ENCODE results near the gene NINL.

DNA sequence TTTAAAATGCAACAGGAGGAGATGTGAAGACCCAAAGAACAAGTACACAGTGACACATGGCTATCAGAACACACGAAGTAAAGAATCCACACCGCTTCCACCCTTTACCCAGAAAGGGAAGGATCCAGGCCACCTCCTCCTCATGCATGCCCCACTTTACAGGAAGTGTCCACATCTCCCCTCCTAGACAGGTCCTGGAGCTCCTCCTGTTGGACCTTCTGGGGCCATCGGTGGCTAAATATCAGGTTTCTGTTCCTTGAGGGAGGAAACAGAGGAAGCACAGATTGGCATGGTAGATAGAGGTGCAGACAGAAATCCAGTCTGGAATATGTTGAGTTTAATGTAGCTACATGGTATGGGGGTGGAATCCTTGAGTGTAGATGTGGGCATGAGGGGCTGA lies 10.9 kb downstream of the NINL start:
- TF ChIP-seq, protein P1, sequence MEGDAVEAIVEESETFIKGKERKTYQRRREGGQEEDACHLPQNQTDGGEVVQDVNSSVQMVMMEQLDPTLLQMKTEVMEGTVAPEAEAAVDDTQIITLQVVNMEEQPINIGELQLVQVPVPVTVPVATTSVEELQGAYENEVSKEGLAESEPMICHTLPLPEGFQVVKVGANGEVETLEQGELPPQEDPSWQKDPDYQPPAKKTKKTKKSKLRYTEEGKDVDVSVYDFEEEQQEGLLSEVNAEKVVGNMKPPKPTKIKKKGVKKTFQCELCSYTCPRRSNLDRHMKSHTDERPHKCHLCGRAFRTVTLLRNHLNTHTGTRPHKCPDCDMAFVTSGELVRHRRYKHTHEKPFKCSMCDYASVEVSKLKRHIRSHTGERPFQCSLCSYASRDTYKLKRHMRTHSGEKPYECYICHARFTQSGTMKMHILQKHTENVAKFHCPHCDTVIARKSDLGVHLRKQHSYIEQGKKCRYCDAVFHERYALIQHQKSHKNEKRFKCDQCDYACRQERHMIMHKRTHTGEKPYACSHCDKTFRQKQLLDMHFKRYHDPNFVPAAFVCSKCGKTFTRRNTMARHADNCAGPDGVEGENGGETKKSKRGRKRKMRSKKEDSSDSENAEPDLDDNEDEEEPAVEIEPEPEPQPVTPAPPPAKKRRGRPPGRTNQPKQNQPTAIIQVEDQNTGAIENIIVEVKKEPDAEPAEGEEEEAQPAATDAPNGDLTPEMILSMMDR (IDR thresholded peaks at IDR 0.05 in 4 of 5, conservative IDR thresholded peaks at IDR 0.05 in 1 of 5) = no peak
- no peak for TF ChIP-seq POLR2A (IDR thresholded peaks at IDR 0.05)

Measured in gastrocnemius medialis (tissue), 4 donors.